H1 (cell line): ENCODE results near the gene CNGB1. TPM values are rescaled to one million over a fixed set of nuclear protein-coding genes. Genes with fewer than 3 reads are reported as not detected.

Experiments
- CTCF ChIA-PET: fragments of 300-600 bp; sonication (Branson Sonifier 250); formaldehyde crosslinking; loops from one replicate; lab custom pipeline; 2021; ENCODE audit not compliant: partially characterized antibody; lab: Charles Lee
- POLR2A ChIA-PET: fragments of 300-600 bp; sonication (Branson Sonifier 250); formaldehyde crosslinking; loops from one replicate; lab custom pipeline; 2021; ENCODE audit warnings: inconsistent platforms; ENCODE audit not compliant: partially characterized antibody; lab: Charles Lee
- DNase-seq, 2 experiments: peaks; one replicate each; pipeline versions ENCODE4 v3.0.0 to v3.0.0-alpha.2; 2010 to 2022; ENCODE audit warnings: low spot score in 2 of 2, low read depth in 1 of 2, mixed read lengths in 1 of 2
- FAIRE-seq: peaks from 2 replicates; lab custom pipeline; 2011; peaks lifted over from hg19 to GRCh38; lab: Jason Lieb, UNC
- H2AFZ ChIP-seq: 2 replicates; pipeline ENCODE4 v1.8.1; 2012; ENCODE audit warnings: low read length, inconsistent platforms
- H2AK5ac ChIP-seq: 2 replicates; pipeline ENCODE4 v1.6.1; 2013; ENCODE audit warnings: low read depth, low read length
- H2BK120ac ChIP-seq: replicated peaks from 2 replicates; pipeline ENCODE3; 2013; ENCODE audit warnings: low read depth, low read length, inconsistent platforms
- H2BK12ac ChIP-seq: 2 replicates; pipeline ENCODE4 v1.6.1; 2013; ENCODE audit warnings: low read depth, low read length
- H2BK15ac ChIP-seq: 2 replicates; pipeline ENCODE4 v1.6.1; 2013; ENCODE audit warnings: low read length
- H2BK20ac ChIP-seq: 2 replicates; pipeline ENCODE4 v1.6.1; 2013; ENCODE audit warnings: low read length
- H2BK5ac ChIP-seq: 2 replicates; pipeline ENCODE4 v1.6.1; 2013; ENCODE audit warnings: low read depth, low read length
- H3K14ac ChIP-seq: 2 replicates; pipeline ENCODE4 v1.6.1; 2013; ENCODE audit warnings: inconsistent platforms; ENCODE audit not compliant: insufficient read length
- H3K18ac ChIP-seq: 2 replicates; pipeline ENCODE4 v1.6.1; 2013; ENCODE audit warnings: low read length; ENCODE audit errors: extremely low read depth
- H3K23ac ChIP-seq: 2 replicates; pipeline ENCODE4 v1.6.1; 2013; ENCODE audit warnings: inconsistent platforms; ENCODE audit not compliant: insufficient read length
- H3K23me2 ChIP-seq: 2 replicates; pipeline ENCODE4 v1.6.1; 2013; ENCODE audit warnings: low read depth, low read length
- H3K27ac ChIP-seq: 2 replicates; pipeline ENCODE4 v1.6.1; 2011; ENCODE audit warnings: low read depth, low read length, inconsistent platforms
- H3K27me3 ChIP-seq, 4 experiments: replicated peaks in 1 of 4; 1 replicate in 1 of 4; 2 replicates in 3 of 4; pipeline versions ENCODE4 v1.6.1 to v1.8.1; 2011 to 2013; ENCODE audit warnings: low read length in 3 of 4, mild to moderate bottlenecking in 3 of 4, inconsistent platforms in 2 of 4, mixed read lengths in 2 of 4, moderate library complexity in 1 of 4; ENCODE audit not compliant: control insufficient read depth in 3 of 4, insufficient read depth in 3 of 4; ENCODE audit errors: extremely low read depth in 1 of 4
- H3K36me3 ChIP-seq, 4 experiments: 2 replicates each; pipeline versions ENCODE4 v1.6.1 to v1.8.1; 2011 to 2013; ENCODE audit warnings: mild to moderate bottlenecking in 4 of 4, low read length in 3 of 4, moderate library complexity in 2 of 4, control low read depth in 1 of 4, inconsistent platforms in 1 of 4; ENCODE audit not compliant: insufficient read depth in 4 of 4, control insufficient read depth in 2 of 4
- H3K4ac ChIP-seq: replicated peaks from 2 replicates; pipeline ENCODE3; 2013; ENCODE audit warnings: low read length, low read depth, mixed read lengths, inconsistent platforms; ENCODE audit not compliant: insufficient read length
- H3K4me1 ChIP-seq, 4 experiments: replicated peaks in 1 of 4; 1 replicate in 1 of 4; 2 replicates in 3 of 4; pipeline versions ENCODE4 v1.6.1 to v1.8.1; 2011 to 2013; ENCODE audit warnings: low read length in 3 of 4, inconsistent platforms in 2 of 4, mixed read lengths in 1 of 4; ENCODE audit not compliant: insufficient read depth in 4 of 4, control insufficient read depth in 3 of 4
- H3K4me2 ChIP-seq, 2 experiments: 2 replicates each; pipeline versions ENCODE4 v1.6.1 to v1.8.1; 2011 to 2013; ENCODE audit warnings: low read depth in 2 of 2, low read length in 2 of 2, control low read depth in 1 of 2, inconsistent platforms in 1 of 2, mild to moderate bottlenecking in 1 of 2; ENCODE audit not compliant: insufficient read depth in 1 of 2
- H3K4me3 ChIP-seq, 4 experiments: fragments of 200-600, 300-600 bp in 1 of 4; sonication (generic), shearing (Covaris generic), sonication (Bioruptor Twin) in 1 of 4; 2 replicates each; pipeline versions ENCODE4 v1.5.1 to v1.8.1; 2011 to 2016; ENCODE audit warnings: low read length in 4 of 4, low read depth in 3 of 4, control low read depth in 2 of 4, inconsistent platforms in 2 of 4, mild to moderate bottlenecking in 2 of 4, mixed read lengths in 1 of 4, moderate library complexity in 1 of 4; ENCODE audit not compliant: insufficient read depth in 2 of 4; ENCODE audit errors: extremely low read depth in 1 of 4
- H3K56ac ChIP-seq: replicated peaks from 2 replicates; pipeline ENCODE3; 2013; ENCODE audit warnings: low read depth, mild to moderate bottlenecking, mixed read lengths, low read length, inconsistent platforms; ENCODE audit not compliant: insufficient read length
- H3K79me1 ChIP-seq: 2 replicates; pipeline ENCODE4 v1.6.1; 2013; ENCODE audit warnings: low read depth, low read length, control low read depth
- H3K79me2 ChIP-seq, 2 experiments: 2 replicates each; pipeline versions ENCODE4 v1.6.1 to v1.8.1; 2012 to 2013; ENCODE audit warnings: low read length in 2 of 2, mild to moderate bottlenecking in 2 of 2, inconsistent platforms in 1 of 2; ENCODE audit not compliant: insufficient read depth in 2 of 2, control insufficient read depth in 1 of 2
- H3K9ac ChIP-seq, 4 experiments: replicated peaks in 1 of 4; 1 replicate in 1 of 4; 2 replicates in 3 of 4; pipeline versions ENCODE4 v1.6.1 to v1.8.1; 2011 to 2013; ENCODE audit warnings: low read depth in 3 of 4, low read length in 3 of 4, control low read depth in 2 of 4, mild to moderate bottlenecking in 2 of 4, moderate library complexity in 2 of 4, inconsistent platforms in 1 of 4; ENCODE audit errors: extremely low read depth in 1 of 4
- H3K9me3 ChIP-seq, 2 experiments: 2 replicates each; pipeline versions ENCODE4 v1.6.1 to v1.8.1; 2012 to 2013; ENCODE audit warnings: mild to moderate bottlenecking in 2 of 2, moderate library complexity in 2 of 2, control low read depth in 1 of 2, inconsistent platforms in 1 of 2, low read depth in 1 of 2, low read length in 1 of 2, mixed read lengths in 1 of 2; ENCODE audit not compliant: insufficient read depth in 2 of 2
- H4K20me1 ChIP-seq, 2 experiments: replicated peaks in 1 of 2; 2 replicates each; pipeline versions ENCODE3 to v1.8.1; 2011 to 2013; ENCODE audit warnings: inconsistent platforms in 2 of 2, low read length in 2 of 2, mild to moderate bottlenecking in 1 of 2; ENCODE audit not compliant: insufficient read depth in 2 of 2, control insufficient read depth in 1 of 2
- H4K5ac ChIP-seq: 2 replicates; pipeline ENCODE4 v1.6.1; 2013; ENCODE audit warnings: low read length, low read depth, mixed read lengths, inconsistent platforms; ENCODE audit not compliant: insufficient read length
- H4K8ac ChIP-seq: 2 replicates; pipeline ENCODE4 v1.8.0; 2013; ENCODE audit warnings: mild to moderate bottlenecking, moderate library complexity, low read length, inconsistent platforms; ENCODE audit not compliant: insufficient read depth; ENCODE audit errors: extremely low read depth
- H4K91ac ChIP-seq: replicated peaks from 2 replicates; pipeline ENCODE3; 2013; ENCODE audit warnings: low read length, mixed read lengths, inconsistent platforms; ENCODE audit not compliant: insufficient read length
- BACH1 ChIP-seq: IDR thresholded peaks from 2 replicates; pipeline ENCODE4 v1.6.1; 2012; ENCODE audit warnings: low read length, improper control_type of control experiment
- EP300 ChIP-seq, 2 experiments: IDR thresholded peaks; 1 replicate in 1 of 2; 2 replicates in 1 of 2; pipeline ENCODE4 v1.6.1; 2011 to 2012; ENCODE audit warnings: low read depth in 2 of 2, low read length in 2 of 2, mild to moderate bottlenecking in 2 of 2, borderline replicate concordance in 1 of 2, inconsistent platforms in 1 of 2, moderate library complexity in 1 of 2
- KDM5A ChIP-seq: fragments of 200-600 bp; IDR thresholded peaks from 2 replicates; pipeline ENCODE4 v1.7.1; 2012; ENCODE audit warnings: mild to moderate bottlenecking, low read length, inconsistent platforms, mixed read lengths
- MAFK ChIP-seq: IDR thresholded peaks from 2 replicates; pipeline ENCODE4 v1.6.1; 2012; ENCODE audit warnings: low read depth, mild to moderate bottlenecking, improper control_type of control experiment, low read length
- POLR2AphosphoS5 ChIP-seq: IDR thresholded peaks from 2 replicates; pipeline ENCODE4 v1.6.1; 2011; ENCODE audit warnings: low read depth, low read length
- SIN3A ChIP-seq, 2 experiments: IDR thresholded peaks in 1 of 2; conservative IDR thresholded peaks in 1 of 2; 2 replicates each; pipeline ENCODE4 v1.6.1; 2011 to 2012; ENCODE audit warnings: low read length in 2 of 2, improper control_type of control experiment in 1 of 2, low read depth in 1 of 2, mild to moderate bottlenecking in 1 of 2
- TCF12 ChIP-seq: IDR thresholded peaks from 2 replicates; pipeline ENCODE4 v1.6.1; 2011; ENCODE audit warnings: low read depth, mild to moderate bottlenecking, low read length
- WGBS, 2 experiments: shearing (Covaris generic) in 1 of 2; methylation state at CpG; one replicate each; pipeline versions ENCODE4 v1.1.6 to v1.1.7; 2013 to 2015; ENCODE audit warnings: low lambda C conversion rate in 2 of 2, mixed read lengths in 2 of 2, inconsistent platforms in 1 of 2, low coverage in 1 of 2, missing lambda C conversion rate in 1 of 2; ENCODE audit not compliant: insufficient replicate concordance in 2 of 2, insufficient coverage in 1 of 2, insufficient read length in 1 of 2; ENCODE audit errors: extremely low coverage in 1 of 2, missing lambda C conversion rate in 1 of 2; 5-methylcytosine and 5-hydroxymethylcytosine counted together
- polyA plus RNA-seq, 7 experiments: library from polyadenylated mRNA; depleted of rRNA in 3 of 7; stranded (reverse) in 5 of 7; unstranded in 2 of 7; fragments of >200 nt in 5 of 7; fragments of 200-250 nt in 2 of 7; gene quantifications; 1 replicate in 5 of 7; 2 replicates in 1 of 7; 4 replicates in 1 of 7; pipeline versions ENCODE4 v1.2.1 to v1.2.3, GENCODE V29; 2011 to 2013; ENCODE audit warnings: missing spikeins in 2 of 7, mixed read lengths in 2 of 7
- total RNA-seq: library from RNA; stranded (reverse); fragmentation: NEBNext Ultra II Directional; extraction: Animal tissue kit (Norgen Biotek cat#: 25700); gene quantifications from 2 replicates; pipeline ENCODE4 v1.2.1, GENCODE V29; 2021
- TF ChIP-seq, protein P1 (sequence below): IDR thresholded peaks from 2 replicates; pipeline ENCODE4 v1.6.1; 2012; ENCODE audit warnings: inconsistent platforms

Gene CNGB1
- total and polyA plus RNA-seq, 2 of the 8 experiments (the other 6 are each of a cell fraction or from before 2014, with no cell fraction given) = not detected

DNA sequence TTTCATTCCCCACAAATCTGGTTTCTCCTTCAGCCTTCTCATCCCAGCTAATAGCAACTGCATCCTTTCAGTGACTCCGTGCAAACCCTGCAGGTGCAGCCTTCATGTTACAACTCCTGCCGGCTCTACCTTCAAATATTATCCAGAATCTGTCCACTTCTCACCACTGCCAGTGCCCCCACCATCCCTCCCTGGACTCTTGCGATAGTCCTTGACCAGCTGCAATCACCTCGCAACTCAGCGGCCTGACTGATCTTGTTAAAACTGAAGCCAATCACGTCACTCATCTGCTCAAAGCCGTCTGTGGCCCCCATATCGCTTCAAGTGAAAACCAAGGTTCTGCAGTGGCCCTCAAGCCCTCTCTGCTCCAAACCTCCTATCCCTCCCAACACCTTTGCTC lies 125.8 kb downstream of the CNGB1 start:
- H3K27ac ChIP-seq = no peak overlapping the region
- DNase-seq (no peak), FAIRE-seq (no peak)
- H3K4ac ChIP-seq = peak overlapping the region; percentile 44
- H2BK20ac ChIP-seq = peak overlapping the region; percentile 73
- no peaks in the 10 kb centered on the region for H4K20me1 ChIP-seq
- no peak overlapping the region for H2AFZ ChIP-seq
- no peaks in the 10 kb centered on the region for H3K36me3 ChIP-seq
- H3K9me3 ChIP-seq = no peaks in the 10 kb centered on the region
- H4K91ac ChIP-seq = peak overlapping the region; percentile 70
- peak overlapping the region; percentile 75; the same call in 1 of the 2 replicates for H2AK5ac ChIP-seq
- H3K4me1 ChIP-seq = peaks cover 2 to 16% (median 9%) of the 10 kb centered on the region in 4 experiments; a peak in 5 of 7 replicates
- H3K4me2 ChIP-seq = no peak overlapping the region; a peak in 1 of 4 replicates
- no peaks in the 10 kb centered on the region for H3K23me2 ChIP-seq
- peak overlapping the region; percentile 36; the same call in 1 of the 2 replicates for H4K8ac ChIP-seq
- no peaks in the 10 kb centered on the region for H3K79me1 ChIP-seq
- peak overlapping the region; percentile 95; the same call in 1 of the 2 replicates for H2BK12ac ChIP-seq
- H2BK5ac ChIP-seq = peak overlapping the region; percentile 77; the same call in 1 of the 2 replicates
- H3K4me3 ChIP-seq = no peak overlapping the region
- no peak overlapping the region for H3K56ac ChIP-seq
- H3K14ac ChIP-seq = no peak overlapping the region
- no peak overlapping the region for H3K9ac ChIP-seq
- no peaks in the 10 kb centered on the region for H3K79me2 ChIP-seq
- POLR2A ChIA-PET = interaction anchor here (1.5 kb wide), 1 partner anchor 9 kb away, joined by 4 read pairs; no protein-coding TSS in a partner anchor
- 0 out of 7 replicates have a peak, but pooled peaks cover 0 to 1% (median 0%) of the 10 kb centered on the region in 4 experiments for H3K27me3 ChIP-seq
- TF ChIP-seq TCF12 (no peak), KDM5A (no peak), MAFK (no peak), BACH1 (no peak), SIN3A (conservative IDR thresholded peaks at IDR 0.05 in 1 of 2, IDR thresholded peaks at IDR 0.05 in 1 of 2; ENCODE audit: low read depth in 1 of 2, low read length in 2 of 2) (no peak), POLR2AphosphoS5 (no peak), EP300 (IDR thresholded peaks at IDR 0.05; ENCODE audit: borderline replicate concordance in 1 of 2, low read depth in 2 of 2, low read length in 2 of 2) (no peak)
- TF ChIP-seq, protein P1, sequence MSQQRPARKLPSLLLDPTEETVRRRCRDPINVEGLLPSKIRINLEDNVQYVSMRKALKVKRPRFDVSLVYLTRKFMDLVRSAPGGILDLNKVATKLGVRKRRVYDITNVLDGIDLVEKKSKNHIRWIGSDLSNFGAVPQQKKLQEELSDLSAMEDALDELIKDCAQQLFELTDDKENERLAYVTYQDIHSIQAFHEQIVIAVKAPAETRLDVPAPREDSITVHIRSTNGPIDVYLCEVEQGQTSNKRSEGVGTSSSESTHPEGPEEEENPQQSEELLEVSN = no peak
- TF ChIP-seq, all 59 proteins: peak for 0
- CTCF ChIA-PET = interaction anchor here (1.2 to 1.4 kb wide), 2 partner anchors 24 to 27 kb away, joined by 3 to 5 read pairs; no protein-coding TSS in a partner anchor
- peak overlapping the region; percentile 9 for H2BK120ac ChIP-seq
- H2BK15ac ChIP-seq = 0 out of 2 replicates have a peak overlapping the region, but pooled peaks have one; percentile 12
- no peak overlapping the region for H3K23ac ChIP-seq
- H3K18ac ChIP-seq = peak overlapping the region; percentile 81; the same call in 1 of the 2 replicates
- H4K5ac ChIP-seq = no peak overlapping the region
- 86% methylated on average over 8 of the region's 8 CpGs; no CpG with 5 or more reads in 1 of the 2 experiments for WGBS, 2 experiments
